Ishikawa (cell line): ENCODE measurements around the gene STRBP.

Experiments used
- CEBPB ChIP-seq: IDR thresholded peaks from 2 replicates; pipeline ENCODE4 v1.6.1; 2012
- CREB1 ChIP-seq: IDR thresholded peaks from 2 replicates; pipeline ENCODE4 v1.6.1; 2012; ENCODE audit warnings: low read depth
- EGR1 ChIP-seq: IDR thresholded peaks from 2 replicates; pipeline ENCODE4 v1.6.1; 2012
- EP300 ChIP-seq: IDR thresholded peaks from 2 replicates; pipeline ENCODE4 v1.6.1; 2012; ENCODE audit warnings: borderline replicate concordance
- FOXM1 ChIP-seq: IDR thresholded peaks from 2 replicates; pipeline ENCODE4 v1.6.1; 2012; ENCODE audit warnings: low read depth, borderline replicate concordance
- NFIC ChIP-seq: IDR thresholded peaks from 2 replicates; pipeline ENCODE4 v1.6.1; 2012
- RAD21 ChIP-seq: IDR thresholded peaks from 2 replicates; pipeline ENCODE4 v1.6.1; 2012; ENCODE audit warnings: low read depth
- TAF1 ChIP-seq: IDR thresholded peaks from 2 replicates; pipeline ENCODE4 v1.6.1; 2012; ENCODE audit warnings: low read depth, mild to moderate bottlenecking
- TCF12 ChIP-seq: IDR thresholded peaks from 2 replicates; pipeline ENCODE4 v1.6.1; 2012; ENCODE audit warnings: low read depth
- TEAD4 ChIP-seq: IDR thresholded peaks from 2 replicates; pipeline ENCODE4 v1.6.1; 2012
- USF1 ChIP-seq: IDR thresholded peaks from 2 replicates; pipeline ENCODE4 v1.6.1; 2012
- YY1 ChIP-seq: IDR thresholded peaks from 2 replicates; pipeline ENCODE4 v1.6.1; 2012; ENCODE audit warnings: low read depth
- TF ChIP-seq, protein P1 (sequence below): IDR thresholded peaks from 2 replicates; pipeline ENCODE4 v1.6.1; 2012; ENCODE audit warnings: low read depth, mild to moderate bottlenecking
- TF ChIP-seq, protein P2 (sequence below): IDR thresholded peaks from 2 replicates; pipeline ENCODE4 v1.6.1; 2012

- TF ChIP-seq, protein P1, sequence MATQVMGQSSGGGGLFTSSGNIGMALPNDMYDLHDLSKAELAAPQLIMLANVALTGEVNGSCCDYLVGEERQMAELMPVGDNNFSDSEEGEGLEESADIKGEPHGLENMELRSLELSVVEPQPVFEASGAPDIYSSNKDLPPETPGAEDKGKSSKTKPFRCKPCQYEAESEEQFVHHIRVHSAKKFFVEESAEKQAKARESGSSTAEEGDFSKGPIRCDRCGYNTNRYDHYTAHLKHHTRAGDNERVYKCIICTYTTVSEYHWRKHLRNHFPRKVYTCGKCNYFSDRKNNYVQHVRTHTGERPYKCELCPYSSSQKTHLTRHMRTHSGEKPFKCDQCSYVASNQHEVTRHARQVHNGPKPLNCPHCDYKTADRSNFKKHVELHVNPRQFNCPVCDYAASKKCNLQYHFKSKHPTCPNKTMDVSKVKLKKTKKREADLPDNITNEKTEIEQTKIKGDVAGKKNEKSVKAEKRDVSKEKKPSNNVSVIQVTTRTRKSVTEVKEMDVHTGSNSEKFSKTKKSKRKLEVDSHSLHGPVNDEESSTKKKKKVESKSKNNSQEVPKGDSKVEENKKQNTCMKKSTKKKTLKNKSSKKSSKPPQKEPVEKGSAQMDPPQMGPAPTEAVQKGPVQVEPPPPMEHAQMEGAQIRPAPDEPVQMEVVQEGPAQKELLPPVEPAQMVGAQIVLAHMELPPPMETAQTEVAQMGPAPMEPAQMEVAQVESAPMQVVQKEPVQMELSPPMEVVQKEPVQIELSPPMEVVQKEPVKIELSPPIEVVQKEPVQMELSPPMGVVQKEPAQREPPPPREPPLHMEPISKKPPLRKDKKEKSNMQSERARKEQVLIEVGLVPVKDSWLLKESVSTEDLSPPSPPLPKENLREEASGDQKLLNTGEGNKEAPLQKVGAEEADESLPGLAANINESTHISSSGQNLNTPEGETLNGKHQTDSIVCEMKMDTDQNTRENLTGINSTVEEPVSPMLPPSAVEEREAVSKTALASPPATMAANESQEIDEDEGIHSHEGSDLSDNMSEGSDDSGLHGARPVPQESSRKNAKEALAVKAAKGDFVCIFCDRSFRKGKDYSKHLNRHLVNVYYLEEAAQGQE, result no peak
- TF ChIP-seq EGR1 (no peak), YY1 (no peak), CEBPB (no peak), RAD21 (no peak), NFIC (no peak), TAF1 (no peak), CREB1 (no peak), FOXM1 (no peak), EP300 (no peak), USF1 (no peak), TCF12 (no peak), TEAD4 (no peak)
- TF ChIP-seq, protein P2, sequence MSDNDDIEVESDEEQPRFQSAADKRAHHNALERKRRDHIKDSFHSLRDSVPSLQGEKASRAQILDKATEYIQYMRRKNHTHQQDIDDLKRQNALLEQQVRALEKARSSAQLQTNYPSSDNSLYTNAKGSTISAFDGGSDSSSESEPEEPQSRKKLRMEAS, result no peak
Measured at GRCh38 chr9:123115146-123115913, 153.1 kb downstream of the STRBP start.
